Ishikawa (cell line): ENCODE results near the gene AMMECR1L.

Source experiments
- CEBPB ChIP-seq: IDR thresholded peaks from 2 replicates; pipeline ENCODE4 v1.6.1; 2012
- CREB1 ChIP-seq: IDR thresholded peaks from 2 replicates; pipeline ENCODE4 v1.6.1; 2012; ENCODE audit warnings: low read depth
- EGR1 ChIP-seq: IDR thresholded peaks from 2 replicates; pipeline ENCODE4 v1.6.1; 2012
- EP300 ChIP-seq: IDR thresholded peaks from 2 replicates; pipeline ENCODE4 v1.6.1; 2012; ENCODE audit warnings: borderline replicate concordance
- FOXM1 ChIP-seq: IDR thresholded peaks from 2 replicates; pipeline ENCODE4 v1.6.1; 2012; ENCODE audit warnings: low read depth, borderline replicate concordance
- MAX ChIP-seq: IDR thresholded peaks from 2 replicates; pipeline ENCODE4 v1.6.1; 2012
- RAD21 ChIP-seq: IDR thresholded peaks from 2 replicates; pipeline ENCODE4 v1.6.1; 2012; ENCODE audit warnings: low read depth
- REST ChIP-seq: IDR thresholded peaks from 2 replicates; pipeline ENCODE4 v1.6.1; 2012; ENCODE audit warnings: low read depth, mild to moderate bottlenecking
- TAF1 ChIP-seq: IDR thresholded peaks from 2 replicates; pipeline ENCODE4 v1.6.1; 2012; ENCODE audit warnings: low read depth, mild to moderate bottlenecking
- TCF12 ChIP-seq: IDR thresholded peaks from 2 replicates; pipeline ENCODE4 v1.6.1; 2012; ENCODE audit warnings: low read depth
- TEAD4 ChIP-seq: IDR thresholded peaks from 2 replicates; pipeline ENCODE4 v1.6.1; 2012
- YY1 ChIP-seq: IDR thresholded peaks from 2 replicates; pipeline ENCODE4 v1.6.1; 2012; ENCODE audit warnings: low read depth
- ZBTB7A ChIP-seq: IDR thresholded peaks from 2 replicates; pipeline ENCODE4 v1.6.1; 2012; ENCODE audit warnings: low read depth
- TF ChIP-seq, protein P1 (sequence below): IDR thresholded peaks from 2 replicates; pipeline ENCODE4 v1.6.1; 2012

GRCh38 chr2:127893033-127893432 is 7.3 kb upstream of the AMMECR1L start:
- TF ChIP-seq, protein P1, sequence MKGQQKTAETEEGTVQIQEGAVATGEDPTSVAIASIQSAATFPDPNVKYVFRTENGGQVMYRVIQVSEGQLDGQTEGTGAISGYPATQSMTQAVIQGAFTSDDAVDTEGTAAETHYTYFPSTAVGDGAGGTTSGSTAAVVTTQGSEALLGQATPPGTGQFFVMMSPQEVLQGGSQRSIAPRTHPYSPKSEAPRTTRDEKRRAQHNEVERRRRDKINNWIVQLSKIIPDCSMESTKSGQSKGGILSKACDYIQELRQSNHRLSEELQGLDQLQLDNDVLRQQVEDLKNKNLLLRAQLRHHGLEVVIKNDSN = no peak
- no peak for TF ChIP-seq RAD21
- no peak for TF ChIP-seq MAX
- TF ChIP-seq YY1 = no peak
- TF ChIP-seq EP300 = no peak
- no peak for TF ChIP-seq REST
- TF ChIP-seq EGR1 = no peak
- no peak for TF ChIP-seq TAF1
- no peak for TF ChIP-seq CEBPB
- no peak for TF ChIP-seq ZBTB7A
- no peak for TF ChIP-seq CREB1
- TF ChIP-seq FOXM1 = no peak
- TF ChIP-seq TEAD4 = no peak
- no peak for TF ChIP-seq TCF12
